Measurements from ENCODE around the gene FBXO47.
"Not testable (repeated sequence)": the region's sequence is repeated elsewhere in the genome, so short reads cannot be mapped to it uniquely, and the experiment has no call there.

FBXO47 gene

GRCh38 chr17:38915639-38915995, 51.6 kb downstream of the FBXO47 start:
- no peak for DNase-seq (ENCODE audit: low read depth)
- no peak overlapping the region for H3K4me3 ChIP-seq (ENCODE audit: low read depth, low read length)
- no peak for TF ChIP-seq CTCF (IDR thresholded peaks at IDR 0.05; ENCODE audit: low read depth, low read length, missing control alignments)

GRCh38 chr17:38914741-38915638, 52.2 kb downstream of the FBXO47 start:
- no peak for DNase-seq (ENCODE audit: low read depth)
- H3K4me3 ChIP-seq (ENCODE audit: low read depth, low read length), result no peak overlapping the region
- TF ChIP-seq CTCF (IDR thresholded peaks at IDR 0.05; ENCODE audit: low read depth, low read length, missing control alignments), result no peak

- H3K4me3 ChIP-seq (ENCODE audit: low read depth, low read length), result no peak overlapping the region
- no peak for TF ChIP-seq CTCF (IDR thresholded peaks at IDR 0.05; ENCODE audit: low read depth, low read length, missing control alignments)
- no peak for DNase-seq (ENCODE audit: low read depth)
These were observed 54.9 kb downstream of the FBXO47 start for GRCh38 chr17:38912221-38912813.

GRCh38 chr17:38911731-38912081, 55.5 kb downstream of the FBXO47 start:
- not testable (repeated sequence) for H3K4me3 ChIP-seq (ENCODE audit: low read depth, low read length); DNase-seq (ENCODE audit: low read depth)

- no peak for TF ChIP-seq CTCF (IDR thresholded peaks at IDR 0.05; ENCODE audit: low read depth, low read length, missing control alignments)
- H3K4me3 ChIP-seq (ENCODE audit: low read depth, low read length), result no peak overlapping the region
- no peak for DNase-seq (ENCODE audit: low read depth)
These were observed 56.0 kb downstream of the FBXO47 start for GRCh38 chr17:38911081-38911730.

GRCh38 chr17:38910325-38910724, 56.9 kb downstream of the FBXO47 start:
- no peak for TF ChIP-seq CTCF (IDR thresholded peaks at IDR 0.05; ENCODE audit: low read depth, low read length, missing control alignments)
- H3K4me3 ChIP-seq (ENCODE audit: low read depth, low read length), result no peak overlapping the region
- DNase-seq (ENCODE audit: low read depth), result no peak

GRCh38 chr17:38908676-38909181, 58.5 kb downstream of the FBXO47 start:
- TF ChIP-seq CTCF (IDR thresholded peaks at IDR 0.05; ENCODE audit: low read depth, low read length, missing control alignments), result no peak
- no peak for DNase-seq (ENCODE audit: low read depth)
- H3K4me3 ChIP-seq (ENCODE audit: low read depth, low read length), result no peak overlapping the region

All from GM12864 (cell line).